Measurements from ENCODE around the gene PCSK6.
"Not testable (repeated sequence)": the region's sequence is repeated elsewhere in the genome, so short reads cannot be mapped to it uniquely, and the experiment has no call there.

PCSK6 gene

DNA sequence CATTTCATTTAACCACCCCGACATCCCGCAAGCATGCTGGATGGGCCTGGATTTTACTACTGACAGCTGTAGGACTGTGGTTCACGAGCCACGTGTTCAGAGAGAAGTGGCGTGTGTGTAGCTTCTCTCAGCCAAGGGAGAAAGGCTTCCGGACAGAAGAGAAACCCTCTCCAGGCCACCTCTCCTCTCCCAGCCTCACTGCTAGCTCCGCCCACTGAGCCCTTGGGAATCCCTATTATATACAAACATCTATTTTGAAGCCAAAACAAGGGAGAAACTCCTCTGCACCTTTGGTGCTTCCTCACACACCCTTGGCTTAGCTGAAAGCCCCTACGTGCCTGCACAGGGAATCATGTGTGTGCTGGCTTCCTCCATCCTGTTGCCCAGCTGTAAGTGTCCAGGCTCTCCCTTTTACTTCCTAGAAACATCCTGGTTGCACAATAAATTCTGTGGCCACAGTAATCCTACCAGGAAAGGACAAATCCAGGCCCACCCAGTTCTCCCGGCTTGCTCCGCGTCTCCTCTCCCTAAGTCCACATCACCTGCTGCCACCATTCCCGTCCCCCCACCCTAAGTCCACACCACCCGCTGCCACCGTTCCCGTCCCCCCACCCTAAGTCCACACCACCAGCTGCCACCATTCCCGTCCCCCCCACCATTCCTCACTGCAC is 30.5 kb downstream of the PCSK6 start:
- no peak for DNase-seq

DNA sequence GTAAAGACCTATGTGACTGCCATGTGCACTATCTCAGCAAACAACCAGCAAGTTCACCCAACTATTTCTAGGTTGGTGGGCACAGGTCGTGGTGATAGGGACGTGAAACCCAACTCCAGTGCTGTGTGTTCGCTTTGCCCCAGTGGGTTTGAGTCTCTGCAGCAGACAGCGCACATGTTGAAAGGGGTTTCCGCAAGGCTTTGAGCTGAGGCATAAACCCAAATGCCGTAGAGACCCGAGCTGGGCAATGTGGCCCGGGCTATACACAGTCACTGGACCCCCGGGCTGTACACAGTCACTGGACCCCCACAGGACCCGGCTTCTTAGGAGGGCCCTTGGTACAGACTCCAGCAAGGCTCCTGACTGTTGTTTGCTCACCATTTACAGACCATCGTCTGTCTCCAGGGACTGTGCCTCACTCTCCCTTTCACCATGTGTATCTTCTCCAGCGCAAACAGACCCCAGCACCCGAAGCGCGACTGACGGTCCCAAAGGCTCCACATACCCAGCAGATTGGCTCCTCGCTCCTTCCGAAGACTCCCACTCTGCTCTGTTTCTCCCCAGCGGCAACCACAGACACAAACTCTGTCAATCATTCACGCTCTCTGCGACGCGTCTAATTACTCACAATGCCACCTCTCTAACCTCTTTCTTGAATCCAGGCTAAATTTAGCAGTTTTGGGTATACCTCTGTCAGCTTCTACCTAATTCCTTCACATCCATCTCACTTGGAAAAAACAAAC is 31.2 kb downstream of the PCSK6 start:
- no peak for DNase-seq

DNA sequence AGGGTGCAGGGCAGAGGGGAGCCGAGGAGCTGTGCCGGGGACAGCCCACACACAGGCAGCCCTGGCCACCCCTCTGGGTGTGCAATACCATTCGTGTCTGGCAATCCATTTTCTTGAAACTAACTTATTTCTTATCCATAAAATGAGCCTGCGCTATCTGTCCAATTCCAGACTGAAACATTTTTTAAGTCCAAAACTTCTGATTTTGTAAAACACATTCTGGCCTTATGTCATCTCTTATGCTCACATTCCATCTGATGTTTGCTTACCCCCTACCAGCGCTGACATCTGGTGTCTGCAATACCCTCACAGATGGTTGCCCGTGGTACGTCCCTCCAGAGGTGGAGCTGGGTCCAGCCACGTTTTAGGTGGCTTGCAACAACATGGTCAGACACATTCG is 31.8 kb downstream of the PCSK6 start:
- no peak for DNase-seq

DNA sequence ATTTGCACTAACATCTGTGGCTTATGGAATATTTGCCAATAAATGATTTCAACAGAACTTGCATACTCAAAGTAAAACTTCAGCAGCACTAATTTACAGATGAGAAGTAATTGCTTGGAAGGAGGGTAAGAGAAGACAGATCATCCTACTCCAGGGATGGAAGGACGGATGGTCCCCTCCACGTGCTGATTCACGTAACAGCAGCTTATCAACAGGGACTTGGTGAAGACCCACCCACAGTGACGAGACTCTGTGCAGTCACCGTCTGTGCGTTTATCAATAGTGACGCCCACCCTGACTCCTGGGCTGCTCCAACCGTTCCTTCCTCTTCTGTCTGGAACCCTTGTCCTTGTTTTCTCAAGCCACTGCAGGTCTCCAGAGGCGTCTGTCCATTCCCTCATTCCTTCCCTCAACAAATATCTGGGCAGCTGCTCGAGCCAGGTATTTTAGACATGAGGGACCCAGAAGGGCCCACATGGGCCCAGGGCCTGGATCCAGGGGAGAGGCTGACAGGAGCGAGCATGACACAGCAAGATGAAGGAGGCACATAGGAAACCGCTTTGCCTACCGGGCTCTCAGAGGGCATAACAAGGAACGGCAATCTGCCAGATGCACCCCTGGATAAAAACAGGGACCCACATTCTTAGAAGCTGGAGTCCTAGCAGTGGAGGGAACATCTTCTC is 33.3 kb downstream of the PCSK6 start:
- no peak for DNase-seq

DNA sequence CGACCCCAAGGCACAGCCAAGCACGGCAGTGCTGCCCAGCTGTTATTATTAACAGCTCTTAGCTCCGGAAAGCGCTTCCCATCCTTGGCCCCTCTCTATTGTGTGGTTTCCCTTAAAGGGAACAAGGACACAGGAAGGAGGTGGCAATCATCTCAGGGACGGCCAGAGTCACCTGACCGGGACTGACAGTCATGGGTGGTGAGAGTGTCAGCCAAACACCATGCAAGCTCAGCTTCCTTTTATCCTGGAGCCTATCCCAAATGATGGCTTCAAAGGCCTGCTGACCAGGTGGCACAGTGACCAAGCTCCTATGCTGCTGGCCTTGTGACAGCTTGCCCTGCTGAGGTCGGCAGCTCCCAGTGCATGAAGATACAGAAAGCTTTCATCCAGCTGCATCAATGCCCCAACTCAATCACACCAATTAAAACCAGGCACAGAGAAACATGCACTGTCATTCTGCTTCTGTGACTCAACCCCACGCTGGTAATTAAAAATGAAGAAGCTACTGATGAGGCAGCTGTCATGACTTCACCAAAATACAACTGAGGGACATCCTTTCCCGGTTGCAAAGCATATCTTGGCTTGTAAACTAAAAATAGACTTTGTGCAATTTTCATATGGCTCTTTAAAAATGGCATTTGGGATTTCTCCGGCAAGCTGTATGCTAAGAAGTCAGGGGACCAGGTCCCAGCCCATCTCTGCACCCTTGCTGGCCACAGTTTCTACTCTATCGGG is 34.0 kb downstream of the PCSK6 start:
- peak in 1 of 2 donors; percentile 35 for DNase-seq

DNA sequence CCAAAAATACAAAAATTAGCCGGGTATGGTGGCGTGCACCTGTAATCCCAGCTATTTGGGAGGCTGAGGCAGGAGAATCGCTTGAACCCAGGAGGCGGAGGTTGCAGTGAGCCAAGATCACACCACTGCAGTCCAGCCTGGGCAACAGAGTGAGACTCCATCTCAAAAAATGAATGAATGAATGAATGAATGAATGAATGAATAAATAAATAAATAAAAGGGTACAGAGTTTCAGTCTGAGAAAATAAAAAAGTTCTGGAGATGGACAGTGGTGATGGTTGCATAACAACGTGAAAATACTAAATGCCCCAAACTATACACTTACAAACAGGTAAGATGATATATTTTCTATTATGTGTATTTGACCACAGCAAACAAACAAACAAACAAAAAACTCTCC is 34.7 kb downstream of the PCSK6 start:
- DNase-seq = not testable (repeated sequence)

DNA sequence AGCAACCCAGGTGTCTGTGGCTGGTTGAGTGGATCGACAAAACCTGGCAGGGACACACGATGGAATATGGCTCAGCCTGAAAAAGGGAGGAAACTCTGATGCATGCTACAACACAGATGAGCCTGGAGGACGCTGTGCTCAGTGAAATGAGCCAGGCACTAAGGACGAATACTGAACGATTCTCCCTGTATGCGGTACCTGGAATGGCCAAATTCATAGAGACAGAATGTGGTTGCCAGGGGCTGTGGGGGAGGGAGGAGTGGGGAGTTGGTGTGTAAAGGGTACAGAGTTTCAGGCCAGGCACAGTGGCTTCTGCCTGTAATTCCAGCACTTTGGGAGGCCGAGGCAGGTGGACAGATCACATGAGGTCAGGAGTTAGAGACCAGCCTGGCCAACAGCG is 35.1 kb downstream of the PCSK6 start:
- DNase-seq = no peak

DNA sequence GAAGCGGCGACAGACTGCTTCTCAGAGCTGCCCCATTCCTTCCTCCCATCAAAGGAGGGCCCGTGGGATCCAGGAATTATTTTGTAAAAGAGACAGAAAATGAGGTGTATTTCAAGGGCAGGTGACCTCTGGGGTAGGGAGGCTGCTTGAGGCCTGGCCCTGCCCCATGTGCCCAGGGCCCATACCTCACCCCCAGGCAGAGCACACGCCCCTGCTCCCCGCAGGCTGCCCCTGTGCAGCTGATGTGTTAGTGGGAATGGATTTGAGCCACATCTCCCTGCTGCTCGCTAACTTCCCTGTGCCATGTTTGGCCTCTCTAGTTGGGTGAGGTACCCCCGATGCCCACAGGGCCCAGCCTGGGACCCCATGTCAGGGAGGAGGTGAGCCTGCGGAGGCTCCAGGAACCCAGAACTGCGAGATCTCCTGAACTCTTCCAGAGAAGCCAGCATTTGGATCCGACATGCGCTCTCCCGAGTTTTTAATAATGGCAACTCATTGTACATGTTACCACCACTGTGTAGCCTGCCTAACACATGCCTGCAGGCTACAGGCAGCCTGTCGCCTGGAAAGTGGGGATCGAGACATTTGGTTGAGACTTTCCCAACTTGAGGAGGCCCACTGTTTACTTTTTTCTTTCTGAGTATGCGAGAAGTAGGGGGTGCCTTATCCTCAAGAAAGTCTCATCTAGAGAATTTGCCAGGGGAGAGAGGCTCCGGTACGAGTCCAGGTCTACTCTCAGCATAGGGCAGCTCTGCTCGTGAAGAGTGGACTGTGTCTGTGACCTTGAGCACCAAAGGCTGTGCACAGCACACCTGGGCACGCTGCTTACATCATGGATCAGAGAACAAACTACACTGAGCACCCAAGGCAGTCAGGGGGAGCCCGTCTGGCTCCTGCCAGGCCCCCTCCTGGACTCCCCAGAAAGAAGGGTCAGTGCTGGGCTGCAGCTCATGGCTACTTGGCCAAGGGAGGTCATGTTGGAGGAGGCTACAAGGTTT is 36.1 kb downstream of the PCSK6 start:
- no peak for DNase-seq

DNA sequence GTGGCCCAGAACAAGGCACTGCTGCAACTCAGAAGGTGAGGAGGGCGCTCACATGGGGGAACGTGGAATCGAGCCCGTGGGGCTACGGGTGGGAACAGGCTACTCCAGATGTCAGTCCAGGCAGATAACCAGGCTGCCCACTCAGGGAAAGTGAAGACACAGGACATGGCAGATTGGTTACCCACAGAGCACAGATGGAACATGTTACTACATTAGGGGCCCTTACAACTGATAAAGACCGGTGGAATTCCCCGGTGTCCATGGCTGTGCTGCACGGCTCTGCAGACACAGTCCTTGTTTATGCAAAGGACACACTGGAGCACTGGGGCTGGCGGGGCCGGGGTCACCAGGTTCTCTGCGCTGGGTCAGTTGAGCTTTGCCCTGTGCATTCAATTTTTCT is 36.9 kb downstream of the PCSK6 start:
- no peak for DNase-seq

DNA sequence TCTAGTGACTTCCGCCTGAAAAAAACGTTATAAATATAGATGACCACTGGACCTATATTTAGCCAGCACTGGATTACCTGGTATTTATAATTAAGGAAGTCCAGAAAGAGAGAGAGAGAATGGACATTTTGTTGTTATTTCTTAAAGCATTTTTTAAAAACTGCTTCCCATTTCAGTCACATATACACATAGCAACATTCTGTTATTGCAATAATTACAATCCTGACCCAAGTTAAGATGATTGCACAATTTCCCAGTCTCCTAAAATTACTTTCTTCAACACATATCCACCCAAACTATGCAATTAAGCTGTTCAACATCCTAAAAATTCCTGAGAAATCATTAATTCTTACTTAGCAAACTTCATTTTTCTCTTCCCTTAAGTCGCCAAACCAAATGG is 37.7 kb downstream of the PCSK6 start:
- no peak for DNase-seq

DNA sequence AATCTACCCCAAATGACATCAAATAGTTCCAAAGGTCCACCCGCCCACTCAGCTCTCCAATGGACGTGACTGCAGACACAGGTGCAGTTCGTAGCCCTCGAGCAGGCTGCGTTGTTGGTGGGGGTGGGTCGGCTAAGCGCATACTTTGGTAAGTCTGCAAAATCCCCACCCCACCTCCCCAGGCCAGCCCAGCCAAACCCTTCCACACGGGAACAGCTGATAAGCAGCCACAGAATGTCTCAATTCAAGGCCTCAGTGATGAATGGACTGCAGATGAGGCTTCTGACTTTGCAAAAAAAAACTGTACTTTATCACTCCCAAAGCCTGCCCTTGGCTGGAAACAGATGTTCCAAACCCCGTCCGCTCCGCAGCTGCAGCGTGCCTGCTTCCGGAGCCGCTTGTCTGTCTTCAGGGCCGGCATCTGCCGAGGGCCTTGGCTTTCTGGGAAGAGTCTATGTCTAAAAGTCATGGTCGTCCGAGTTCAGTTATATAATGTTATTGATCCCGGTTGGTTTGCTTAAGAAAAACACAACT is 38.2 kb downstream of the PCSK6 start:
- no peak for DNase-seq

DNA sequence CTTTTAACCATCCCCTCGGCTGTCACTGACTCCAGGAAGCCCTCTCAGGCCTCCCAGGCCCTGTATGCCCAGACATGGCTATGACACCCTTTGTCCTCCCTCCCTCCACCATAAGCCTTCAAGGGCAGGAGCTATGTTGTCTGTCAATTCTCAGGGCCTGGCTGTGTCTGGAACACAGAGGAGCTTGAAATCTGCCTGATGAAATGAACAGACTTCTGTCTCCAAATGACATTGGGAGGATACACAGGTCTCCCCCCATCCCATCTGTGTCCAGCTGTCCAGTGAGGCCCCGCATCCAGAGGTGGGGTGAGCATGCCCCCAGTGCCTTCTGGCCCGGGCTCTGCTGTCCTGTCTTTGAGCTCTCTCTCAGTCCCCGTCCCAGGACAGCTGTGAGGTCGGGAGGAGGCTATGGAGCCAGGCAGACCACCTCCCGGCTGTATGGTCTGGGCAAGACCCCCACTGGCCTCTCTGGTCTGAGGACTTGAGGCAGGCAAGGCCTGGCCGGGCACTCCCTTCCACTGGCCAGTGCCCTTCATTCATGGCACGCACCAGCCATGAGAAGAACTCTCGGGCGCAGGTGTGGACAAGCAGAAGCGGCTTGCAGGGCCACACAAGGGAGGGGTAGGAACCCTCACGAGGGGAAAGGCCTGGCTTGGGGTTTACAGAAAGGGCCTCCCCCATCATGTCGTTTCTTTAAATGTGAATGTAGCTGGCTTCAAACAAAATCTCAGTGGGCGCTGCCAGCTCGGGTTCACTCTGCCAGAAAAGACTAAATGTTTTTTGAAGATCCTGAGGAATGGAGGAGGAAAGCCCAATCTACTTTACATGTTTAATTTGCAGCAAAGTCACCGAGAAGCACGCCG is 38.9 kb downstream of the PCSK6 start:
- DNase-seq = no peak

DNA sequence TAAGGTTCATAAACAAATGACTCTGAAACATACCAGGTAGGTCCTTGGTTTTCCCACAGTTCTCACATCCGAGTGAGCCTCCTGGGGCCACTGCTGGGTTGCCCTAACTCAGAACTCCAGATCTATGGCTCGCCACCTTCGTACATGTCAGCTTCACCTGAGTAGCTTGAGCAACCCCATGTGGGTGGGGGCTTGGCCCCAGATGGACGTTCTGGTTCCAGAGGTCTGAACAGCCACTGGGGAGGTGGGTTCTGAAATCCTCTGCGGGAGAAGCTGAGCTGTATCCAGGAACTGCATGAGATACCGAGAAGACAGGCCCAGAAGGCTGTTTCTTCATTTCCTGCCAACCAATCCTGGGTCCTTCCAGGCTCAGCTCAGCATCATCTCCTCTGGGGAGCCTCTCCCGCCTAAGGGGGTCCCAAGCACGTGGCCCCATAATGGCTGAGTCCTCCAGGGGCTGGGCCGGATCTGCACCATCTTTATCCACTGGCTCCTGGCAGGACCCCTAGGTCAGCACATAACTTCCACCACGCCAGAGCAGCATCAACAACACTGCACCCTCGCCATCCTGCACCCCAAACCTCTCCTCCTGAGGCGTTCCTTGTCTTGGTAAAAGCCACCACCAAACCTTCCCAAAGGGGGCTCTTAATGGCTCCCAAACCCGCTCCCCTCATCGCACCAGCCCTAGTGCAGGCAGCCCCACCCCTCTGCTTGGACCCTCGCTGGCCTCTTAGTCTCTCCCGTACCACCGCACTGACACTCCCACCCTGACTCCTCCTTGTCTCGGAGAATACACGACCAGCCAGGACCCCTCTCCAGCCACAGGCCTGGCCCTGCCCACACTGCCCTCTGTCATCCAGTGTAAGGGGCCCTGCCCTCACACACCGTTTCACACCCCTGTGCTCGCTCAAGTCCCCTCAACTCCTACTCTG is 39.8 kb downstream of the PCSK6 start:
- no peak for DNase-seq

DNA sequence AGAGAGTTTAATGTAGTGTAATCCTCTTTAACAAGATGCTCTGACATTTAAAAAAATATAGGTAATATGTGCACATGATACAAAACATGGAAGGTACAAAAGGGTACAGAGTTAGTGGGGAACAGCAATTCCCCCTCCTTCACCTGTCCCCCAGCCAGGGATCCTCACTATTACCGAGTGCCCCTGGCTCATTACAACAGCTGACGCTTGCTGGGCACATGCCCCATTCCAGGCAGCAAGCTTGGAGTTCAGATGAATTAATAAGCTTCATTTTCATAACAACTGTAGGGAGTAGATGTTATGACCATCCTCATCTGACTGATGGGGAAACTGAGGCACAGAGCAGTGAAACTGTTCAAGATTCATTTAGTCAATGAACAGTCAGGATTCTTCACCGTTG is 41.2 kb downstream of the PCSK6 start:
- no peak for DNase-seq

DNA sequence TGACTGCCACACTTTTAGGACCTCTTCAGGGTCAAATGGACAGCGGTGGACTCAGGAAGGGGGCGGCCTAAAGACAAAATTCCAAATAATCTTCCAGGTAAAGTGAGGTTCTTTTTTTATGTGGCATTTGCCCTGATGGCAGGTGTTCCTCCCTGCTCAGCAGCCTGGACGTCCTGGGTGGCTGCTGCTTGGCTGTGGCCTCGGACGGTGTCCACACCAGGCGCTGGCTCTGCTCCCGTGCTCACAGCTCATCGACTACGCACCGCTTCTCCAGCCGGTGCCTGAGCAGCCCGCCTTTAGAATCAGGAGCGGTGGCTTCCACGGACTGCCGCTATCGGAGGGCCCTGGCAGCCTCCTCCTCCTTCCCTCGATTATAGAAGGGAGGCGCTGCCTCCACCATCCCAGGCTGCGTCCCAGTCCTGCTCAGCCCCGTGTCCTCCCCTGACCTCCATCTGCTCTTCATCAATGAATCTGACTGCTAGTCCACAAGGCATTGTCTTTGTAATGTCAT is 41.9 kb downstream of the PCSK6 start:
- DNase-seq = no peak

DNA sequence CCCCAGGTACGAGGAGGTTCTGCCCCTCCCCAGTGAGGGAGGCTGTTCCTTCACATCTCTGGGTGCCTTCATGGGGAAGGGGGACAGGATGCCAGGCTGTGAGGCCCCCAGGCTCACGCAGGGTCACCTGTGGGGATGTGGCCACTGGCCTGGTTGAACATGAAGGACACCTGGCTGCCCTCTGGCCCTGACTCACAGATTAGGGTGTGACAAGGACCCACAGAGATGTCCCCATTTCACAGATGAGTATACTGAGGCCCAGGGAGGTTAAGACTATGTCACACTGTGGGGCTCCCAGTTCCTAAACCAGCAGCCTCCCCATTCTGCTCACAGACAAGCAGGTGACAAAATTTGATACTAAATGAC is 42.4 kb downstream of the PCSK6 start:
- no peak for DNase-seq

DNA sequence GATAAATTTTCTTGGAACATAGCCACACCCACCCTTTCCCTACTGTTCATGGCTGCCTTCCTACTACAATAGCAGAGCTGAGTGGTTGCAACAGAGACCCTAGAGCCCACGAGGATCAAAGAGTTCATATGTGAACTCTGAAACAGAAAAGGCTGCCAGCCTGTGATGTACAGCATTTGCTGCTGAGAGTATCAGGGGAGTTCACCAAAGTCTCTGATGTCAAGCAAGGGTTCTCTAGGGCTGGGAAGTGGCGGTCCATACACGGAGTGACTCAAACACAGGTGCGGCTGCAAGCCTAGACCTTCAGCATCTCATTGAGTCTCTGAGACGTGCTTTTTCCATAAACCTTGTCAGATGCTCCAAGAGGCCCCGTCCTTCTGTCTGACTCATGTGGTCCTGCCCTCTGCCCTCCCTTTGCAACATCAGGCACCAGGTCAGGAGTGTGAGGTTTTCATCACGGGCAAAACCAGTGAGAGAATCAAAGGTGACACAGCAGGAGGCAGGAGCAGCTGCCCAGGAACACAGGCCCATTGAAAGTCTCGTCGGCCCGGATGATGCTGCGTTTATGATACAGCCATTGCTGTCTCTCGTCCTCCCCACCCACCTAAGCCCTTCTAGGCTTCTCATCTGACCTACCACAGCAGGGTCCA is 42.9 kb downstream of the PCSK6 start:
- DNase-seq = no peak

DNA sequence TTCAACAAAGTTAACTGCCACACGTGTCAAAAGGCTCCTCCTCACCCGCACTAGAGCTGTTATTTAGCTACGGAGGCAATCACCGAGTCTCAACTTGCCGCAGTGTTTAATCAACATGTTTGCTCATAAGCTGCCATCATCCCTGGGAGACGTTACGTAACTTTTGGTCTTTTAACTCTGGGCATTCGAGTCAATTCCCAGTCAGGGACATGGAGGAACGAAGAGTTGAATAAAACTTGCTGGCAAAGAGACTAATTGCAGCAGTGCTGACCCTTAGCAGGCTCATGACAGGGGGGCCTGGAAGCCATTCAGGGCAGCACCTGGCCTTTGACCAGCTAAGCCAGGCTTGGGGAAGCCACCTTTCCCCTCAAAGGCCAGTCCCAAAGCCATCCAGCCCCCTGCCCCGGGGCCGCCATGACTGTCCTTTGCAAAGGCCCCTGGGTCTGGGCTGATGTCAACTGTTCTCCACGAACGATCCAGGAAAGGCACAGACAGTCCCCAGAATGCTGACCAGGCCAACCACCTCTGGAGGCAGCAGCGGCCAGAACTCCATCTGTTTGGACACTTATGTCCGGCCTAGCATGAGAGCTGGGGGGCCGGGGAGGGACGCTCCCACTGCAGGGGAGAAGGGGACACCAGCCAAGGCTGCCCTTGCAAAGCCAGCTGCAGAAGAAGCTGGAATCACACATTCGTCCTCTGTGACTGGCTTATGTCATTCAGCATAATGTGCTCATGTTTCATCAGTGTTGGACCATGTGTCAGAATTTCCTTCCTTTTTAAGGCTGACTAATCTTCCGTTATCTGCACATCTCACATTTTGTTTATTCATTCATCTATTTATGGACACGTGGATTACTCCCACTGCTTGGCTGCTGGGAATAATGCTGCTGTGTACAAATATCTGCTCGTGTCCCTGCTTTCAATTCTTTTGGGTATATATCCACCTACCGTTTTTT is 43.7 kb downstream of the PCSK6 start:
- no peak for DNase-seq
